H1 (cell line): ENCODE measurements around the gene HMMR. TPM values are rescaled to one million over a fixed set of nuclear protein-coding genes. Genes with fewer than 3 reads are reported as not detected.

Source experiments
- CTCF ChIA-PET: fragments of 300-600 bp; sonication (Branson Sonifier 250); formaldehyde crosslinking; loops from one replicate; lab custom pipeline; 2021; ENCODE audit not compliant: partially characterized antibody; lab: Charles Lee
- POLR2A ChIA-PET: fragments of 300-600 bp; sonication (Branson Sonifier 250); formaldehyde crosslinking; loops from one replicate; lab custom pipeline; 2021; ENCODE audit warnings: inconsistent platforms; ENCODE audit not compliant: partially characterized antibody; lab: Charles Lee
- DNase-seq, 2 experiments: peaks; one replicate each; pipeline versions ENCODE4 v3.0.0 to v3.0.0-alpha.2; 2010 to 2022; ENCODE audit warnings: low spot score in 2 of 2, low read depth in 1 of 2, mixed read lengths in 1 of 2
- FAIRE-seq: peaks from 2 replicates; lab custom pipeline; 2011; peaks lifted over from hg19 to GRCh38; lab: Jason Lieb, UNC
- H2AFZ ChIP-seq: 2 replicates; pipeline ENCODE4 v1.8.1; 2012; ENCODE audit warnings: low read length, inconsistent platforms
- H2AK5ac ChIP-seq: 2 replicates; pipeline ENCODE4 v1.6.1; 2013; ENCODE audit warnings: low read depth, low read length
- H2BK120ac ChIP-seq: replicated peaks from 2 replicates; pipeline ENCODE3; 2013; ENCODE audit warnings: low read depth, low read length, inconsistent platforms
- H2BK12ac ChIP-seq: 2 replicates; pipeline ENCODE4 v1.6.1; 2013; ENCODE audit warnings: low read depth, low read length
- H2BK15ac ChIP-seq: 2 replicates; pipeline ENCODE4 v1.6.1; 2013; ENCODE audit warnings: low read length
- H2BK20ac ChIP-seq: 2 replicates; pipeline ENCODE4 v1.6.1; 2013; ENCODE audit warnings: low read length
- H2BK5ac ChIP-seq: 2 replicates; pipeline ENCODE4 v1.6.1; 2013; ENCODE audit warnings: low read depth, low read length
- H3K14ac ChIP-seq: 2 replicates; pipeline ENCODE4 v1.6.1; 2013; ENCODE audit warnings: inconsistent platforms; ENCODE audit not compliant: insufficient read length
- H3K18ac ChIP-seq: 2 replicates; pipeline ENCODE4 v1.6.1; 2013; ENCODE audit warnings: low read length; ENCODE audit errors: extremely low read depth
- H3K23ac ChIP-seq: 2 replicates; pipeline ENCODE4 v1.6.1; 2013; ENCODE audit warnings: inconsistent platforms; ENCODE audit not compliant: insufficient read length
- H3K23me2 ChIP-seq: 2 replicates; pipeline ENCODE4 v1.6.1; 2013; ENCODE audit warnings: low read depth, low read length
- H3K27ac ChIP-seq: 2 replicates; pipeline ENCODE4 v1.6.1; 2011; ENCODE audit warnings: low read depth, low read length, inconsistent platforms
- H3K27me3 ChIP-seq, 4 experiments: replicated peaks in 1 of 4; 1 replicate in 1 of 4; 2 replicates in 3 of 4; pipeline versions ENCODE4 v1.6.1 to v1.8.1; 2011 to 2013; ENCODE audit warnings: low read length in 3 of 4, mild to moderate bottlenecking in 3 of 4, inconsistent platforms in 2 of 4, mixed read lengths in 2 of 4, moderate library complexity in 1 of 4; ENCODE audit not compliant: control insufficient read depth in 3 of 4, insufficient read depth in 3 of 4; ENCODE audit errors: extremely low read depth in 1 of 4
- H3K36me3 ChIP-seq, 4 experiments: 2 replicates each; pipeline versions ENCODE4 v1.6.1 to v1.8.1; 2011 to 2013; ENCODE audit warnings: mild to moderate bottlenecking in 4 of 4, low read length in 3 of 4, moderate library complexity in 2 of 4, control low read depth in 1 of 4, inconsistent platforms in 1 of 4; ENCODE audit not compliant: insufficient read depth in 4 of 4, control insufficient read depth in 2 of 4
- H3K4ac ChIP-seq: replicated peaks from 2 replicates; pipeline ENCODE3; 2013; ENCODE audit warnings: low read length, low read depth, mixed read lengths, inconsistent platforms; ENCODE audit not compliant: insufficient read length
- H3K4me1 ChIP-seq, 4 experiments: replicated peaks in 1 of 4; 1 replicate in 1 of 4; 2 replicates in 3 of 4; pipeline versions ENCODE4 v1.6.1 to v1.8.1; 2011 to 2013; ENCODE audit warnings: low read length in 3 of 4, inconsistent platforms in 2 of 4, mixed read lengths in 1 of 4; ENCODE audit not compliant: insufficient read depth in 4 of 4, control insufficient read depth in 3 of 4
- H3K4me2 ChIP-seq, 2 experiments: 2 replicates each; pipeline versions ENCODE4 v1.6.1 to v1.8.1; 2011 to 2013; ENCODE audit warnings: low read depth in 2 of 2, low read length in 2 of 2, control low read depth in 1 of 2, inconsistent platforms in 1 of 2, mild to moderate bottlenecking in 1 of 2; ENCODE audit not compliant: insufficient read depth in 1 of 2
- H3K4me3 ChIP-seq, 4 experiments: fragments of 200-600, 300-600 bp in 1 of 4; sonication (generic), shearing (Covaris generic), sonication (Bioruptor Twin) in 1 of 4; 2 replicates each; pipeline versions ENCODE4 v1.5.1 to v1.8.1; 2011 to 2016; ENCODE audit warnings: low read length in 4 of 4, low read depth in 3 of 4, control low read depth in 2 of 4, inconsistent platforms in 2 of 4, mild to moderate bottlenecking in 2 of 4, mixed read lengths in 1 of 4, moderate library complexity in 1 of 4; ENCODE audit not compliant: insufficient read depth in 2 of 4; ENCODE audit errors: extremely low read depth in 1 of 4
- H3K56ac ChIP-seq: replicated peaks from 2 replicates; pipeline ENCODE3; 2013; ENCODE audit warnings: low read depth, mild to moderate bottlenecking, mixed read lengths, low read length, inconsistent platforms; ENCODE audit not compliant: insufficient read length
- H3K79me1 ChIP-seq: 2 replicates; pipeline ENCODE4 v1.6.1; 2013; ENCODE audit warnings: low read depth, low read length, control low read depth
- H3K79me2 ChIP-seq, 2 experiments: 2 replicates each; pipeline versions ENCODE4 v1.6.1 to v1.8.1; 2012 to 2013; ENCODE audit warnings: low read length in 2 of 2, mild to moderate bottlenecking in 2 of 2, inconsistent platforms in 1 of 2; ENCODE audit not compliant: insufficient read depth in 2 of 2, control insufficient read depth in 1 of 2
- H3K9ac ChIP-seq, 4 experiments: replicated peaks in 1 of 4; 1 replicate in 1 of 4; 2 replicates in 3 of 4; pipeline versions ENCODE4 v1.6.1 to v1.8.1; 2011 to 2013; ENCODE audit warnings: low read depth in 3 of 4, low read length in 3 of 4, control low read depth in 2 of 4, mild to moderate bottlenecking in 2 of 4, moderate library complexity in 2 of 4, inconsistent platforms in 1 of 4; ENCODE audit errors: extremely low read depth in 1 of 4
- H3K9me3 ChIP-seq, 2 experiments: 2 replicates each; pipeline versions ENCODE4 v1.6.1 to v1.8.1; 2012 to 2013; ENCODE audit warnings: mild to moderate bottlenecking in 2 of 2, moderate library complexity in 2 of 2, control low read depth in 1 of 2, inconsistent platforms in 1 of 2, low read depth in 1 of 2, low read length in 1 of 2, mixed read lengths in 1 of 2; ENCODE audit not compliant: insufficient read depth in 2 of 2
- H4K20me1 ChIP-seq, 2 experiments: replicated peaks in 1 of 2; 2 replicates each; pipeline versions ENCODE3 to v1.8.1; 2011 to 2013; ENCODE audit warnings: inconsistent platforms in 2 of 2, low read length in 2 of 2, mild to moderate bottlenecking in 1 of 2; ENCODE audit not compliant: insufficient read depth in 2 of 2, control insufficient read depth in 1 of 2
- H4K5ac ChIP-seq: 2 replicates; pipeline ENCODE4 v1.6.1; 2013; ENCODE audit warnings: low read length, low read depth, mixed read lengths, inconsistent platforms; ENCODE audit not compliant: insufficient read length
- H4K8ac ChIP-seq: 2 replicates; pipeline ENCODE4 v1.8.0; 2013; ENCODE audit warnings: mild to moderate bottlenecking, moderate library complexity, low read length, inconsistent platforms; ENCODE audit not compliant: insufficient read depth; ENCODE audit errors: extremely low read depth
- H4K91ac ChIP-seq: replicated peaks from 2 replicates; pipeline ENCODE3; 2013; ENCODE audit warnings: low read length, mixed read lengths, inconsistent platforms; ENCODE audit not compliant: insufficient read length
- CHD1 ChIP-seq: IDR thresholded peaks from 2 replicates; pipeline ENCODE4 v1.6.1; 2012; ENCODE audit warnings: low read depth, low read length, improper control_type of control experiment
- YY1 ChIP-seq: IDR thresholded peaks from 2 replicates; pipeline ENCODE4 v1.6.1; 2011; ENCODE audit warnings: low read depth, mild to moderate bottlenecking, low read length
- WGBS, 2 experiments: shearing (Covaris generic) in 1 of 2; methylation state at CpG; one replicate each; pipeline versions ENCODE4 v1.1.6 to v1.1.7; 2013 to 2015; ENCODE audit warnings: low lambda C conversion rate in 2 of 2, mixed read lengths in 2 of 2, inconsistent platforms in 1 of 2, low coverage in 1 of 2, missing lambda C conversion rate in 1 of 2; ENCODE audit not compliant: insufficient replicate concordance in 2 of 2, insufficient coverage in 1 of 2, insufficient read length in 1 of 2; ENCODE audit errors: extremely low coverage in 1 of 2, missing lambda C conversion rate in 1 of 2; 5-methylcytosine and 5-hydroxymethylcytosine counted together
- polyA plus RNA-seq, 7 experiments: library from polyadenylated mRNA; depleted of rRNA in 3 of 7; stranded (reverse) in 5 of 7; unstranded in 2 of 7; fragments of >200 nt in 5 of 7; fragments of 200-250 nt in 2 of 7; gene quantifications; 1 replicate in 5 of 7; 2 replicates in 1 of 7; 4 replicates in 1 of 7; pipeline versions ENCODE4 v1.2.1 to v1.2.3, GENCODE V29; 2011 to 2013; ENCODE audit warnings: missing spikeins in 2 of 7, mixed read lengths in 2 of 7
- total RNA-seq: library from RNA; stranded (reverse); fragmentation: NEBNext Ultra II Directional; extraction: Animal tissue kit (Norgen Biotek cat#: 25700); gene quantifications from 2 replicates; pipeline ENCODE4 v1.2.1, GENCODE V29; 2021

HMMR gene
- total and polyA plus RNA-seq, 2 of the 8 experiments (the other 6 are each of a cell fraction or from before 2014, with no cell fraction given): 17.5 to 77.3 TPM

DNA sequence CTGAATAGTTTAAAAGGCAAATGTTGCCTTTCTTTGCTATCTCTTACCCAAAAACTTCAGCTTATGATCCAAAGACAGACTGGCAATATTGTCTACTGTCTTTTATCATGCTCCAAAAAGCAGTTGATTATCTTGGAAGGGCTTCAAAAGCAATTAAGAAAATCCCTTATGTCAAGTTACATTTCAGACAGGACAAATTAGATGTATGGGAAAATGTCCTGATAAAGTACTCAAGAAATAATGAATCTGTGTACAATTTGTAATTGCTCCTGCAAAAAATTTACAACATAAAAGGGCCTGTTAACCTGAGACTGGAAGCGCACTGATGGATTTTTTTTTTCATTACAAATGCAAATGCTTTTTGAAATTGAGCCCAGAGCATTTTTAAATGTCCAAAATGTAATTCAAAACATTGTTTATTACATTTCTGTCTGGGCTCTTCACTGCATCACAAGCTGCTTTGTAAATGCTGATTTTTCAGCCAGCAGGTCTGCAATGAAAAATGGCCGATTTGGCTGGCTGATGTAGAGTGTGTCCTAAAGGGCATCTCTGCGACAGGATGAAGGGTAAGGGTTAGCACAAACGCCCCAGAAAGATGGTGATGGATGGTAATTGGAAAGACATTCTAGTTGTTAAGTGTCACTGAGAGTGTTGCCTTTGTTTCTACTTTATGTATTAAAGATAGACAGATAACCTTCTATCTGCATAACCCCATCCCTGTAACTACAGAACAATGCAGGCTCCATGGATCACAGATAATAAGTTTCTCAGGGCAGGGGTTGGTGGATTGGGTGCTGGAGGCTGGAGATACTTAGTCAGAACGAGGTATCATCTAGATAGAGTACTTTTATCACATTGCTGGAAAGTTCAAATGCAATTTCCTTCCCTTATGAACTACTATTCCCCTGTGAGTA is 72.0 kb downstream of the HMMR start:
- 0 out of 2 replicates have a peak overlapping the region, but pooled peaks have one; percentile 45 for H2AFZ ChIP-seq
- no peak overlapping the region for H3K4me2 ChIP-seq
- H2BK120ac ChIP-seq: peak overlapping the region; percentile 94
- H2BK5ac ChIP-seq: no peak overlapping the region
- peak overlapping the region; percentile 66 for H4K91ac ChIP-seq
- H2BK15ac ChIP-seq: no peak overlapping the region
- no peaks in the 10 kb centered on the region for H3K9me3 ChIP-seq
- FAIRE-seq (no peak), DNase-seq (no peak)
- no peaks in the 10 kb centered on the region for H3K79me1 ChIP-seq
- H3K23me2 ChIP-seq: no peaks in the 10 kb centered on the region
- H3K36me3 ChIP-seq: no peaks in the 10 kb centered on the region
- H4K5ac ChIP-seq: no peak overlapping the region
- POLR2A ChIA-PET: interaction anchor here (0.5 to 3.6 kb wide), 7 partner anchors 10 to 95 kb away, joined by 3 to 22 read pairs (median 4); partner anchors contain the start of genes CCNG1, HMMR, MAT2B and NUDCD2
- H3K18ac ChIP-seq: peak overlapping the region; percentile 57; the same call in 1 of the 2 replicates
- H3K14ac ChIP-seq: no peak overlapping the region
- 0 out of 2 replicates have a peak overlapping the region, but pooled peaks have one; percentile 41 for H2BK20ac ChIP-seq
- no peak overlapping the region for H3K56ac ChIP-seq
- no peaks in the 10 kb centered on the region for H4K20me1 ChIP-seq
- peaks cover 0 to 1% (median 0%) of the 10 kb centered on the region in 4 experiments; a peak in 1 of 7 replicates for H3K27me3 ChIP-seq
- no peaks in the 10 kb centered on the region for H3K79me2 ChIP-seq
- peaks cover 2 to 27% (median 13%) of the 10 kb centered on the region in 4 experiments; a peak in 6 of 7 replicates for H3K4me1 ChIP-seq
- no peak overlapping the region for H3K4ac ChIP-seq
- no peak for TF ChIP-seq CHD1
- TF ChIP-seq YY1: peak; percentile 72; the same call in 1 of the 2 replicates
- H3K23ac ChIP-seq: no peak overlapping the region
- H3K9ac ChIP-seq: no peak overlapping the region
- H3K27ac ChIP-seq: no peak overlapping the region
- 68% methylated on average over 5 of the region's 5 CpGs; no CpG with 5 or more reads in 1 of the 2 experiments for WGBS, 2 experiments
- H2BK12ac ChIP-seq: 0 out of 2 replicates have a peak overlapping the region, but pooled peaks have one; percentile 42
- H4K8ac ChIP-seq: no peak overlapping the region
- H2AK5ac ChIP-seq: no peak overlapping the region; the same call in 1 of the 2 replicates
- H3K4me3 ChIP-seq: no peak overlapping the region
- CTCF ChIA-PET: interaction anchor here (1.0 to 1.8 kb wide), 3 partner anchors 17 to 31 kb away, joined by 3 to 5 read pairs (median 4); partner anchors contain the start of gene MAT2B
